Liver (tissue), 3 donors: ENCODE results near the gene CRB1.

Source experiments
- EGR1 ChIP-seq, 2 donors: IDR thresholded peaks; 2 replicates each; pipeline ENCODE4 v1.6.1; 2016 to 2018; ENCODE audit warnings: antibody characterized with exemption in 2 of 2, low read depth in 2 of 2
- RAD21 ChIP-seq, 2 donors: IDR thresholded peaks; 2 replicates each; pipeline ENCODE4 v1.6.1; 2016; ENCODE audit warnings: antibody characterized with exemption in 2 of 2, mild to moderate bottlenecking in 2 of 2
- RXRA ChIP-seq, 2 donors: IDR thresholded peaks; 2 replicates each; pipeline ENCODE4 v1.6.1; 2017 to 2018; ENCODE audit warnings: antibody characterized with exemption in 2 of 2, mild to moderate bottlenecking in 1 of 2
- SP1 ChIP-seq: IDR thresholded peaks from 2 replicates; pipeline ENCODE4 v1.6.1; 2018; ENCODE audit warnings: antibody characterized with exemption, mild to moderate bottlenecking
- TAF1 ChIP-seq: conservative IDR thresholded peaks from 2 replicates; pipeline ENCODE4 v1.6.1; 2016; ENCODE audit warnings: antibody characterized with exemption, mild to moderate bottlenecking
- YY1 ChIP-seq: IDR thresholded peaks from 2 replicates; pipeline ENCODE4 v1.6.1; 2016; ENCODE audit warnings: antibody characterized with exemption, mild to moderate bottlenecking
- TF ChIP-seq, protein P1 (sequence below): fragments of 150-350 bp; IDR thresholded peaks from 2 replicates; pipeline ENCODE4 v1.5.1; 2017; ENCODE audit warnings: improper control_type of control experiment, low read depth, low read length; ENCODE audit not compliant: missing input control
- TF ChIP-seq, protein P2 (sequence below): IDR thresholded peaks from 2 replicates; pipeline ENCODE4 v1.6.1; 2016; ENCODE audit warnings: antibody characterized with exemption
- TF ChIP-seq, protein P3 (sequence below): IDR thresholded peaks from 2 replicates; pipeline ENCODE4 v1.6.1; 2016; ENCODE audit warnings: antibody characterized with exemption, mild to moderate bottlenecking
- donor health status: healthy.
- donor health status: healthy.

DNA sequence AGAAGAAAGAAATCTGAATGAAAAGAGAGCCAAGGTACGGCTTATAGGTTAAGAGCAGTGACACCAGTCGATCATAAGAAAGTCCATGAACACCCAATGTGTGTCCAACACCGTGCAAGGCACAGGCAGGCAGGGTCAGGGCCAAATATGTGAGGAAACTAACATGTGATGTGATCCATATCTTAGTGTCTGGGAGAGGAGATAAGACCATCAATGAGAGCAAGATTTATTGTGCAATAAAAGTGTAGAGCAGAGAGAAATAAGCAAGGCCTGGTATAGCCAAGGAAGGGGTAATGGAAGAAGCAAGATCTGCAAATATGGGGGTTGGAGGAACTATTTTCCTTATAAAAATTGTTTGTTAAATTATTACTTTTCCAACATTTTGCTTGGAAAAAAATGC is 198.8 kb downstream of the CRB1 start:
- TF ChIP-seq EGR1 (IDR thresholded peaks at IDR 0.05; ENCODE audit: low read depth in 2 of 2): no peak
- TF ChIP-seq RXRA (IDR thresholded peaks at IDR 0.05): no peak
- TF ChIP-seq, protein P1, sequence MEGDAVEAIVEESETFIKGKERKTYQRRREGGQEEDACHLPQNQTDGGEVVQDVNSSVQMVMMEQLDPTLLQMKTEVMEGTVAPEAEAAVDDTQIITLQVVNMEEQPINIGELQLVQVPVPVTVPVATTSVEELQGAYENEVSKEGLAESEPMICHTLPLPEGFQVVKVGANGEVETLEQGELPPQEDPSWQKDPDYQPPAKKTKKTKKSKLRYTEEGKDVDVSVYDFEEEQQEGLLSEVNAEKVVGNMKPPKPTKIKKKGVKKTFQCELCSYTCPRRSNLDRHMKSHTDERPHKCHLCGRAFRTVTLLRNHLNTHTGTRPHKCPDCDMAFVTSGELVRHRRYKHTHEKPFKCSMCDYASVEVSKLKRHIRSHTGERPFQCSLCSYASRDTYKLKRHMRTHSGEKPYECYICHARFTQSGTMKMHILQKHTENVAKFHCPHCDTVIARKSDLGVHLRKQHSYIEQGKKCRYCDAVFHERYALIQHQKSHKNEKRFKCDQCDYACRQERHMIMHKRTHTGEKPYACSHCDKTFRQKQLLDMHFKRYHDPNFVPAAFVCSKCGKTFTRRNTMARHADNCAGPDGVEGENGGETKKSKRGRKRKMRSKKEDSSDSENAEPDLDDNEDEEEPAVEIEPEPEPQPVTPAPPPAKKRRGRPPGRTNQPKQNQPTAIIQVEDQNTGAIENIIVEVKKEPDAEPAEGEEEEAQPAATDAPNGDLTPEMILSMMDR: no peak
- no peak for TF ChIP-seq SP1
- no peak for TF ChIP-seq TAF1
- TF ChIP-seq, protein P2, sequence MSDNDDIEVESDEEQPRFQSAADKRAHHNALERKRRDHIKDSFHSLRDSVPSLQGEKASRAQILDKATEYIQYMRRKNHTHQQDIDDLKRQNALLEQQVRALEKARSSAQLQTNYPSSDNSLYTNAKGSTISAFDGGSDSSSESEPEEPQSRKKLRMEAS: no peak
- TF ChIP-seq, protein P3, sequence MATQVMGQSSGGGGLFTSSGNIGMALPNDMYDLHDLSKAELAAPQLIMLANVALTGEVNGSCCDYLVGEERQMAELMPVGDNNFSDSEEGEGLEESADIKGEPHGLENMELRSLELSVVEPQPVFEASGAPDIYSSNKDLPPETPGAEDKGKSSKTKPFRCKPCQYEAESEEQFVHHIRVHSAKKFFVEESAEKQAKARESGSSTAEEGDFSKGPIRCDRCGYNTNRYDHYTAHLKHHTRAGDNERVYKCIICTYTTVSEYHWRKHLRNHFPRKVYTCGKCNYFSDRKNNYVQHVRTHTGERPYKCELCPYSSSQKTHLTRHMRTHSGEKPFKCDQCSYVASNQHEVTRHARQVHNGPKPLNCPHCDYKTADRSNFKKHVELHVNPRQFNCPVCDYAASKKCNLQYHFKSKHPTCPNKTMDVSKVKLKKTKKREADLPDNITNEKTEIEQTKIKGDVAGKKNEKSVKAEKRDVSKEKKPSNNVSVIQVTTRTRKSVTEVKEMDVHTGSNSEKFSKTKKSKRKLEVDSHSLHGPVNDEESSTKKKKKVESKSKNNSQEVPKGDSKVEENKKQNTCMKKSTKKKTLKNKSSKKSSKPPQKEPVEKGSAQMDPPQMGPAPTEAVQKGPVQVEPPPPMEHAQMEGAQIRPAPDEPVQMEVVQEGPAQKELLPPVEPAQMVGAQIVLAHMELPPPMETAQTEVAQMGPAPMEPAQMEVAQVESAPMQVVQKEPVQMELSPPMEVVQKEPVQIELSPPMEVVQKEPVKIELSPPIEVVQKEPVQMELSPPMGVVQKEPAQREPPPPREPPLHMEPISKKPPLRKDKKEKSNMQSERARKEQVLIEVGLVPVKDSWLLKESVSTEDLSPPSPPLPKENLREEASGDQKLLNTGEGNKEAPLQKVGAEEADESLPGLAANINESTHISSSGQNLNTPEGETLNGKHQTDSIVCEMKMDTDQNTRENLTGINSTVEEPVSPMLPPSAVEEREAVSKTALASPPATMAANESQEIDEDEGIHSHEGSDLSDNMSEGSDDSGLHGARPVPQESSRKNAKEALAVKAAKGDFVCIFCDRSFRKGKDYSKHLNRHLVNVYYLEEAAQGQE: no peak
- TF ChIP-seq YY1: no peak
- no peak for TF ChIP-seq RAD21 (IDR thresholded peaks at IDR 0.05)
